ENCODE data around the gene PEX1.
A peak's percentile ranks its signal among the peaks of the same experiment; 100 is the strongest.
"Not testable (repeated sequence)": the region's sequence is repeated elsewhere in the genome, so short reads cannot be mapped to it uniquely, and the experiment has no call there.

PEX1 gene

GRCh38 chr7:92528188-92528957 lies at the start of gene PEX1, which contains the start of gene RBM48:
Gene PEX1 (minus strand): TSS chr7:92528520. CDS start chr7:92528435, 85 bp downstream.
Gene RBM48 (plus strand): TSS chr7:92528795. CDS start chr7:92528814, 19 bp downstream.
- DNase-seq, result peak; percentile 97

- DNase-seq, result no peak
Measured at GRCh38 chr7:92576296-92576695, 48.0 kb upstream of the PEX1 start.

- no peak for DNase-seq
Measured at GRCh38 chr7:92569137-92569536, 40.8 kb upstream of the PEX1 start.

- no peak for DNase-seq
Measured at GRCh38 chr7:92567460-92567859, 39.1 kb upstream of the PEX1 start.

- no peak for DNase-seq
Measured at GRCh38 chr7:92563345-92563744, 35.0 kb upstream of the PEX1 start.

GRCh38 chr7:92560602-92561001 lies 32.3 kb upstream of the PEX1 start:
- no peak for DNase-seq

- DNase-seq, result no peak
Measured at GRCh38 chr7:92557808-92558362, 29.6 kb upstream of the PEX1 start.

GRCh38 chr7:92557249-92557648 lies 28.9 kb upstream of the PEX1 start:
- no peak for DNase-seq

- DNase-seq, result no peak
Measured at GRCh38 chr7:92550194-92550593, 21.9 kb upstream of the PEX1 start.

- no peak for DNase-seq
Measured at GRCh38 chr7:92547579-92547978, 19.3 kb upstream of the PEX1 start.

GRCh38 chr7:92546856-92547497 lies 18.7 kb upstream of the PEX1 start:
- DNase-seq, result no peak

- not testable (repeated sequence) for DNase-seq
Measured at GRCh38 chr7:92545116-92545515, 16.8 kb upstream of the PEX1 start.

GRCh38 chr7:92543542-92543941 lies 15.2 kb upstream of the PEX1 start:
- not testable (repeated sequence) for DNase-seq

GRCh38 chr7:92534572-92534971 lies 6.3 kb upstream of the PEX1 start:
- DNase-seq, result no peak

GRCh38 chr7:92528958-92529264 lies 591 bp upstream of the PEX1 start:
- DNase-seq, result no peak

- peak; percentile 46 for DNase-seq
Measured at GRCh38 chr7:92527300-92528187, 776 bp downstream of the PEX1 start.

GRCh38 chr7:92523110-92523509 lies 5.2 kb downstream of the PEX1 start:
- DNase-seq, result no peak

- no peak for DNase-seq
Measured at GRCh38 chr7:92520024-92520423, 8.3 kb downstream of the PEX1 start.

- no peak for DNase-seq
Measured at GRCh38 chr7:92517631-92518030, 10.7 kb downstream of the PEX1 start.

GRCh38 chr7:92513167-92513902 lies 15.0 kb downstream of the PEX1 start:
- no peak for DNase-seq

GRCh38 chr7:92508946-92509345 lies 19.4 kb downstream of the PEX1 start:
- no peak for DNase-seq

GRCh38 chr7:92506363-92506762 lies 22.0 kb downstream of the PEX1 start:
- DNase-seq, result no peak

GRCh38 chr7:92504563-92504962 lies 23.8 kb downstream of the PEX1 start:
- DNase-seq, result no peak

All from NCI-H2107 (cell line).